ENCODE results near the gene PGAP2. TPM values are rescaled to one million over a fixed set of nuclear protein-coding genes. Genes with fewer than 3 reads are reported as not detected.
A peak's percentile ranks its signal among the peaks of the same experiment; 100 is the strongest.

PGAP2 gene
- total and polyA plus RNA-seq, 2 of the 13 experiments (the other 11 are each of a cell fraction or from before 2014, with no cell fraction given) = 21.5 to 47.8 TPM

- TF ChIP-seq FUBP1 (CRISPR knock-in tag; IDR thresholded peaks at IDR 0.05; ENCODE audit: borderline replicate concordance) = no peak
- no peak for TF ChIP-seq PHF5A (CRISPR knock-in tag; IDR thresholded peaks at IDR 0.05; ENCODE audit: low read depth, unreplicated experiment)
- TF ChIP-seq ZNF576 (CRISPR knock-in tag; IDR thresholded peaks at IDR 0.05) = no peak
- peak; percentile 85; the same call in 1 of the 2 replicates for TF ChIP-seq ZNF354B (CRISPR knock-in tag; IDR thresholded peaks at IDR 0.05)
- TF ChIP-seq ZNF451 (CRISPR knock-in tag; IDR thresholded peaks at IDR 0.05) = peak; percentile 62; the same call in 1 of the 2 replicates
- TF ChIP-seq ZFAT (CRISPR knock-in tag; conservative IDR thresholded peaks at IDR 0.05) = no peak
- peak; percentile 74 for TF ChIP-seq SALL1 (CRISPR knock-in tag; IDR thresholded peaks at IDR 0.05)
- TF ChIP-seq SIX4 (CRISPR knock-in tag; IDR thresholded peaks at IDR 0.05) = no peak
- TF ChIP-seq NFRKB (IDR thresholded peaks at IDR 0.05) = no peak
- TF ChIP-seq ERF (CRISPR knock-in tag; IDR thresholded peaks at IDR 0.05) = peak; percentile 37; the same call in 1 of the 2 replicates
- no peak for TF ChIP-seq MAFK (conservative IDR thresholded peaks at IDR 0.05 in 1 of 2, IDR thresholded peaks at IDR 0.05 in 1 of 2; ENCODE audit: low read length in 2 of 2)
- TF ChIP-seq ZNF7 (CRISPR knock-in tag; IDR thresholded peaks at IDR 0.05) = 0 out of 2 replicates have a peak, but pooled peaks have one; percentile 6
- TF ChIP-seq HNF4G (IDR thresholded peaks at IDR 0.05; ENCODE audit: borderline replicate concordance, low read depth, low read length) = no peak
- TF ChIP-seq HNF4G (CRISPR knock-in tag; IDR thresholded peaks at IDR 0.05; ENCODE audit: borderline replicate concordance, low read depth) = no peak
- TF ChIP-seq PPARG (CRISPR knock-in tag; conservative IDR thresholded peaks at IDR 0.05) = no peak
- TF ChIP-seq SP140L (CRISPR knock-in tag; IDR thresholded peaks at IDR 0.05; ENCODE audit: borderline replicate concordance) = no peak
- TF ChIP-seq ZC3H4 (CRISPR knock-in tag; IDR thresholded peaks at IDR 0.05; ENCODE audit: borderline replicate concordance) = no peak
- peak; percentile 90 for TF ChIP-seq HNRNPLL (IDR thresholded peaks at IDR 0.05; ENCODE audit: low read depth, low read length, poor library complexity, severe bottlenecking)
- TF ChIP-seq ETV6 (CRISPR knock-in tag; conservative IDR thresholded peaks at IDR 0.05) = peak; percentile 76; the same call in 1 of the 2 replicates
- TF ChIP-seq ZSCAN29 (CRISPR knock-in tag; conservative IDR thresholded peaks at IDR 0.05) = peak; percentile 30; the same call in 1 of the 2 replicates
- TF ChIP-seq CREB1 (IDR thresholded peaks at IDR 0.05) = peak; percentile 100
- peak; percentile 97 for TF ChIP-seq CREB1 (CRISPR knock-in tag; IDR thresholded peaks at IDR 0.05)
- no peak for TF ChIP-seq RFX1 (IDR thresholded peaks at IDR 0.05)
- TF ChIP-seq ESRRA (CRISPR knock-in tag; IDR thresholded peaks at IDR 0.05; ENCODE audit: low read depth) = no peak
- TF ChIP-seq MYC (CRISPR knock-in tag; IDR thresholded peaks at IDR 0.05; ENCODE audit: borderline replicate concordance) = peak; percentile 92
- no peak for TF ChIP-seq PLRG1 (conservative IDR thresholded peaks at IDR 0.05)
Measured at GRCh38 chr11:3797329-3798090, 10.8 kb upstream of the PGAP2 start, which contains the start of gene NUP98 (continued).

Measured in HepG2 (cell line).